Naive B cell (primary cell): ENCODE results near the gene NPTXR. TPM values are rescaled to one million over a fixed set of nuclear protein-coding genes. Genes with fewer than 3 reads are reported as not detected.

ENCODE experiments used
- ATAC-seq, 2 donors: fragments of 150-1000 bp; cut with Tn5 transposase; 2 replicates each; pipeline ENCODE4 v1.10.0; 2021; ENCODE audit warnings: low read depth in 2 of 2, mild to moderate bottlenecking in 2 of 2, moderate library complexity in 2 of 2
- DNase-seq: peaks from one replicate; pipeline ENCODE4 v3.0.0; 2022
- H3K27ac Mint-ChIP-seq, 6 donors: one replicate each; pipeline ENCODE4 v1.8.0; 2020 to 2022; ENCODE audit warnings: mild to moderate bottlenecking in 6 of 6, mixed read lengths in 6 of 6, moderate library complexity in 5 of 6, inconsistent platforms in 2 of 6
- H3K27me3 Mint-ChIP-seq, 3 donors: one replicate each; pipeline ENCODE4 v1.8.0; 2021 to 2022; ENCODE audit warnings: mixed read lengths in 3 of 3, mild to moderate bottlenecking in 1 of 3
- H3K36me3 Mint-ChIP-seq, 2 donors: one replicate each; pipeline ENCODE4 v1.8.0; 2020 to 2022; ENCODE audit warnings: mixed read lengths in 2 of 2, inconsistent platforms in 1 of 2, mild to moderate bottlenecking in 1 of 2
- H3K4me1 Mint-ChIP-seq, 3 donors: one replicate each; pipeline ENCODE4 v1.8.0; 2020 to 2022; ENCODE audit warnings: mixed read lengths in 3 of 3, inconsistent platforms in 1 of 3, mild to moderate bottlenecking in 1 of 3, moderate library complexity in 1 of 3
- H3K4me3 Mint-ChIP-seq, 8 donors: one replicate each; pipeline ENCODE4 v1.8.0; 2020 to 2022; ENCODE audit warnings: mild to moderate bottlenecking in 8 of 8, mixed read lengths in 8 of 8, moderate library complexity in 8 of 8, inconsistent platforms in 2 of 8
- H3K9me3 Mint-ChIP-seq, 7 donors: one replicate each; pipeline ENCODE4 v1.8.0; 2020 to 2022; ENCODE audit warnings: mixed read lengths in 7 of 7, mild to moderate bottlenecking in 5 of 7, inconsistent platforms in 2 of 7, moderate library complexity in 1 of 7
- polyA plus RNA-seq, 6 donors: library from polyadenylated mRNA; unstranded; fragments of 300-500 nt; fragmentation: Illumina TruSeq; gene quantifications; one replicate each; pipeline ENCODE4 v1.2.3, GENCODE V29; 2021; ENCODE audit warnings: low read depth in 6 of 6

Gene NPTXR
- polyA plus RNA-seq, 6 donors from 2014 or later = 0.05 to 0.17 (median 0.11) TPM; not detected in 3

DNA sequence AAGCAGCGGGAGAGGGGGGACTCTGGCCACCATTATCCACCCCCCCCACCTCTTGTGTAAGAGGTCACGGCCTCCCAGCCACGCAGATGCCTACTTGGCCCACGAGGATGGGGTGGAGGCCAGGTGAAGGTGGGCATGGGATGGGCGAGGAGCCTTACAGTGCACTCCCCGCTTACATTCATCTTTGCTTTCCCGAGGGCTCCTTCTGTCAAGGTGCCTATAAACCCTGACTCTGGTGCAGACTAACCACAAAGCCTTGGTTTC lies 13.1 kb downstream of the NPTXR start:
- peaks cover 12 to 36% (median 19%) of the 10 kb centered on the region in 3 donors for H3K27me3 Mint-ChIP-seq

DNA sequence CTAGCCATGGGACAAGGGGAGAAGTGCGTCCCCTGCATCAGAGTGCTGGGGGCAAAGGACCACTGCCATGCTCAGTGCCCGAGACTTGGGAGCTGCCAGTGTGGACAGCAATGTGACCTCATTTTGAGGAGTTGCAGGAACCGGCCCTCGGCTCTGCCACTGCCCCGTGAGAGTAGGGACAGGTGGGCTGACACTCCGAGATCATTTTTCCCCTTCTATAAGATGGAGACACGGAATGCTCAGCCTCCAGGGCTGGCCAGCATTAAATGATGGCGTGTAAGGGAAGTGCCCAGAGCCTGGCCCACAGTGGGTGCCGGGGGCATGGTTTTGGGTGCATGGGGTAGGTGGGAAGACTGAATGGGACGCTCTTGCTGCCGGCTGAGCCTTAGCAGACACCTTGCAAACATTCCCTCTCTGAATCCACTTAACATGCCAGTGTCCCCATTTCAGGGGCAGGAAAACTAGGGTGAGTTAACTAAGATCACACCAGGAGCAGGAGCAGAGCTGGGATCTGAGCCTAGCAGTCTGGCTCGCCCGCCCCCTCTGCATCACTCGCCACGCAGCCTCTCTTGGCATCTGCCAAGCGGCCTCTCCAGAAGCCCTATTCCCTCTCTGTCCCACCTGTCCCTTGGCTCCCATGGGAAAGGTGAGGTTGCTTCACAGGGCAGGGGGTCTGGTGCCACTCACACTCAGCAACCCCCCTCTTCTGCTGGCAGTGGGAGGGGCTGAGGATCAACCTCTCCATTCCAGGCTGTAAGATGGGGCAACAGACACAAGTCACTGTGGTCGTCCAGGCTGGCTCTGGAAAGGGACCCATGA lies 13.6 kb downstream of the NPTXR start:
- H3K4me3 Mint-ChIP-seq = no peak overlapping the region
- peaks cover 12 to 32% (median 15%) of the 10 kb centered on the region in 3 donors for H3K27me3 Mint-ChIP-seq
- peaks cover 0 to 2% (median 0%) of the 10 kb centered on the region in 7 donors for H3K9me3 Mint-ChIP-seq
- peak overlapping the region in 1 of 6 donors; percentile 21 for H3K27ac Mint-ChIP-seq
- H3K4me1 Mint-ChIP-seq = peaks cover 0 to 2% (median 0%) of the 10 kb centered on the region in 3 donors
- no peak for DNase-seq
- no peak for ATAC-seq
- H3K36me3 Mint-ChIP-seq = no peaks in the 10 kb centered on the region

More for the DNA sequence above, 13.1 kb downstream of the NPTXR start:
- Mint-ChIP-seq H3K36me3 (no peaks in the 10 kb centered on the region), H3K27ac (no peak overlapping the region), H3K4me1 (peaks cover 0 to 2% (median 0%) of the 10 kb centered on the region in 3 donors), H3K4me3 (no peak overlapping the region), H3K9me3 (peaks cover 0 to 2% (median 0%) of the 10 kb centered on the region in 7 donors)
- ATAC-seq (no peak), DNase-seq (no peak)

DNA sequence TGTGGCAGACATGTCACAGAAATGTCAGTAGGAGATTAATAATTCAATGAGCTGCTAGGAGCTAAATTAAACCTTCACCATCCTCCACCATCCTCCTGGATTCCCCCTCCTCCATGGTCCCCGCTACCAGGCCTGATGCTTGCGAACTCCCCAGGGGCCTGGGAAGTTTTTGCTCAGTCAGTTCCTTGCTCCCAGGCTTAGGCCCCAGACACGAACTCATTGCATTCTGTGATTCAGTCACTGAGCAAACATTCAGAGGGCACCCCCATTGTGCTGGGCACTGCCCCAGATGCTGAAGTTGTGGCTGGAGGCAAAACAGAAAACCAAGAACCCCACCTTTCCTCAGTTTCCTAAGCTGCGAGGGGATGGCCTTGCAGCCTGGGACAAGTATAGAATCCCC lies 14.3 kb downstream of the NPTXR start:
- peaks cover 0 to 2% (median 0%) of the 10 kb centered on the region in 3 donors for H3K4me1 Mint-ChIP-seq
- DNase-seq (no peak), ATAC-seq (no peak)
- H3K36me3 Mint-ChIP-seq = no peaks in the 10 kb centered on the region
- H3K9me3 Mint-ChIP-seq = peaks cover 0 to 2% (median 0%) of the 10 kb centered on the region in 7 donors
- no peak overlapping the region for H3K27ac Mint-ChIP-seq
- H3K4me3 Mint-ChIP-seq = no peak overlapping the region
- H3K27me3 Mint-ChIP-seq = peaks cover 7 to 29% (median 8%) of the 10 kb centered on the region in 3 donors

- ATAC-seq = no peak
- H3K27me3 Mint-ChIP-seq = peaks cover 0 to 23% (median 4%) of the 10 kb centered on the region in 3 donors
- no peak overlapping the region for H3K4me3 Mint-ChIP-seq
Measured at GRCh38 chr22:38828616-38829205, 15.1 kb downstream of the NPTXR start.

GRCh38 chr22:38828191-38828590 lies 15.6 kb downstream of the NPTXR start:
- H3K9me3 Mint-ChIP-seq = peaks cover 0 to 3% (median 0%) of the 10 kb centered on the region in 7 donors
- H3K27me3 Mint-ChIP-seq = peaks cover 0 to 27% (median 4%) of the 10 kb centered on the region in 3 donors
- no peak for ATAC-seq
- no peak for DNase-seq
- H3K4me3 Mint-ChIP-seq = no peak overlapping the region
- no peak overlapping the region for H3K27ac Mint-ChIP-seq
- H3K36me3 Mint-ChIP-seq = no peaks in the 10 kb centered on the region
- H3K4me1 Mint-ChIP-seq = peaks cover 0 to 2% (median 0%) of the 10 kb centered on the region in 3 donors

More at GRCh38 chr22:38828616-38829205, 15.1 kb downstream of the NPTXR start:
- Mint-ChIP-seq H3K9me3 (peaks cover 0 to 2% (median 0%) of the 10 kb centered on the region in 7 donors), H3K4me1 (peaks cover 0 to 2% (median 0%) of the 10 kb centered on the region in 3 donors), H3K27ac (no peak overlapping the region), H3K36me3 (no peaks in the 10 kb centered on the region)
- no peak for DNase-seq

DNA sequence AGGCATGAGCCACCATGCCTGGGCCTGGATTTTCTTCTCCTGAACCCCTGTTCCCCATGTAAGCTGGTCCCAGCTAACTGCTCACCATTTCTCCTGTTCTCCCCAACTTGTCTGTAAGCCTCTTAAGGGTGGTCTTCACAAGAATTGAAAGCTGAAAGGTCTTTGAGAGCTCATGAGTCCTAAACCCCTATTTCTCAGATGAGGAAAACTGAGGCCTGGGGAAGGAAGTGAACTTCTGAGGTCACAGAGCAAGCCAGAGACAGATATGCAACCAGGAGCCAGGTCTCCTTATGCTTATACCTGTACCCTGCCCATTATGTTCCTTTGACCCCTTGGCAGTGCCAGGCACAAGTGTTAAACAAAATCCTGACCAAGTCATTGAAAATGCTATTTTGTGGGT lies 16.3 kb downstream of the NPTXR start:
- Mint-ChIP-seq H3K27me3 (peaks cover 0 to 31% (median 4%) of the 10 kb centered on the region in 3 donors), H3K4me1 (peaks cover 0 to 2% (median 0%) of the 10 kb centered on the region in 3 donors), H3K9me3 (peaks cover 0 to 3% (median 0%) of the 10 kb centered on the region in 7 donors), H3K36me3 (no peaks in the 10 kb centered on the region), H3K27ac (peak overlapping the region in 1 of 6 donors; percentile 70), H3K4me3 (no peak overlapping the region)
- no peak for ATAC-seq
- DNase-seq = no peak

- Mint-ChIP-seq H3K4me3 (no peak overlapping the region), H3K9me3 (peaks cover 0 to 3% (median 0%) of the 10 kb centered on the region in 7 donors), H3K27me3 (peaks cover 0 to 29% (median 4%) of the 10 kb centered on the region in 3 donors), H3K36me3 (no peaks in the 10 kb centered on the region), H3K4me1 (peaks cover 0 to 2% (median 0%) of the 10 kb centered on the region in 3 donors), H3K27ac (no peak overlapping the region)
- no peak for DNase-seq
- ATAC-seq = no peak
Measured at GRCh38 chr22:38826801-38827200, 17.0 kb downstream of the NPTXR start.

- no peak for DNase-seq
- Mint-ChIP-seq H3K9me3 (peaks cover 0 to 3% (median 0%) of the 10 kb centered on the region in 7 donors), H3K27me3 (peaks cover 0 to 26% (median 4%) of the 10 kb centered on the region in 3 donors), H3K36me3 (no peaks in the 10 kb centered on the region), H3K4me1 (peaks cover 0 to 2% (median 0%) of the 10 kb centered on the region in 3 donors), H3K4me3 (no peak overlapping the region), H3K27ac (no peak overlapping the region)
- ATAC-seq = no peak
Measured at GRCh38 chr22:38826386-38826785, 17.4 kb downstream of the NPTXR start.

GRCh38 chr22:38824585-38824984 lies 19.2 kb downstream of the NPTXR start:
- Mint-ChIP-seq H3K27ac (no peak overlapping the region), H3K27me3 (peaks cover 0 to 26% (median 4%) of the 10 kb centered on the region in 3 donors), H3K4me1 (no peaks in the 10 kb centered on the region), H3K36me3 (no peaks in the 10 kb centered on the region), H3K9me3 (peaks cover 0 to 3% (median 0%) of the 10 kb centered on the region in 7 donors), H3K4me3 (no peak overlapping the region)
- ATAC-seq (peak; percentile 62 to 66), DNase-seq (peak; percentile 27)

GRCh38 chr22:38823637-38824036 lies 20.2 kb downstream of the NPTXR start:
- Mint-ChIP-seq H3K4me3 (no peak overlapping the region), H3K36me3 (no peaks in the 10 kb centered on the region), H3K27ac (no peak overlapping the region), H3K27me3 (peaks cover 3 to 24% (median 4%) of the 10 kb centered on the region in 3 donors), H3K9me3 (peaks cover 0 to 3% (median 0%) of the 10 kb centered on the region in 7 donors), H3K4me1 (no peaks in the 10 kb centered on the region)
- ATAC-seq = no peak
- no peak for DNase-seq

DNA sequence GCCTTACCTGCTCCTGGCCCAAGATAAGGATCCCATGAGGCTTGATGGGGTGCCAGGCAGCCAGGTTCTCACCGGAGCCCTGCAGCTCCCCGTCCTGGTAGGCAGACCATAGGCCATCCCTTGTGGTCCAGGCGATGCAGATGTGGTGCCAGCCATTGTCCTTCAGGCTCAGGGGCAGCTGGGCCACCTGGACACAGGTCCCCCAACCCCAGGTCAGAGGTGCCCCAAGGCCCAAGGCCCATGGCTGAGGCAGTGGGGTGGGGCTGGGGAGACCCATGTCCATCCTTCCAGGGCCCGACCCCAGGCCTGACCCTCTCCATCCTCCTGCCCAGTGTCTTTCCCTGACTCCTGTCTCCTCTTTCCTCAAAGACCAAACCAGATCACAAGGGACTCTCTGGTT lies 20.8 kb downstream of the NPTXR start:
- Mint-ChIP-seq H3K36me3 (no peaks in the 10 kb centered on the region), H3K4me3 (no peak overlapping the region), H3K27ac (no peak overlapping the region), H3K27me3 (peaks cover 4 to 23% (median 9%) of the 10 kb centered on the region in 3 donors), H3K9me3 (peaks cover 0 to 3% (median 0%) of the 10 kb centered on the region in 7 donors), H3K4me1 (no peaks in the 10 kb centered on the region)
- ATAC-seq = no peak
- no peak for DNase-seq

GRCh38 chr22:38820020-38820419 lies 23.8 kb downstream of the NPTXR start:
- H3K4me3 Mint-ChIP-seq = no peak overlapping the region
- DNase-seq (no peak), ATAC-seq (no peak)
- no peak overlapping the region for H3K27ac Mint-ChIP-seq
- H3K4me1 Mint-ChIP-seq = no peaks in the 10 kb centered on the region
- H3K36me3 Mint-ChIP-seq = no peaks in the 10 kb centered on the region
- peaks cover 8 to 34% (median 28%) of the 10 kb centered on the region in 3 donors for H3K27me3 Mint-ChIP-seq
- H3K9me3 Mint-ChIP-seq = peaks cover 0 to 3% (median 0%) of the 10 kb centered on the region in 7 donors

DNA sequence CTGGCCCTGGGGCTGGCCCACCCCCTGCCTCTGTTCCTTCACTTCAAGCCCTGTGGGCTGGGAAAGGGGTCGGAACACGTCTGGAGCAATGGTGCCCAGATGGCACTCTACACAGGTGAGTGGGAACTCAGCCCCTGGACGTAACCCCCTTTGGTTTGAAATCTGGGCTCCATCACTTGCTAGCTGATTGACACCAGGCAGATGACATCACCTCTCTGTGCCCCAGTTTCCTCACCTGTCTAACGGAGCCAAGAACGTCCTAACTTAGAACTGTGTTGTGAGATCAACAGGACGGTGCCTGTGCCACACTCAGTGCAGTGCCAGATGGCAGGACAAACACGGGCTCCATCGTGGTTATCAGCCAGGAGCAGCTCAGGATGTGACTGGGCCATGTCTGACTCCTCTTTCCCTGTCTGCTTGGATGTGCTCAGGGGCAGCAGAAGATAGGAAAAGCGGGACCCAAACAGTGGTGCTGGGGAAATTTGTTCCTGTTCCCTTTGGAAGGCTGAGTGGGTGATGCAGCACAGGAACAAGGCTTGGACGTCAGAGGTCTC lies 24.4 kb downstream of the NPTXR start:
- no peak overlapping the region for H3K4me3 Mint-ChIP-seq
- ATAC-seq (no peak), DNase-seq (no peak)
- no peak overlapping the region for H3K27ac Mint-ChIP-seq
- H3K36me3 Mint-ChIP-seq = no peaks in the 10 kb centered on the region
- peaks cover 8 to 39% (median 34%) of the 10 kb centered on the region in 3 donors for H3K27me3 Mint-ChIP-seq
- H3K9me3 Mint-ChIP-seq = peaks cover 0 to 3% (median 0%) of the 10 kb centered on the region in 7 donors
- H3K4me1 Mint-ChIP-seq = no peaks in the 10 kb centered on the region
